HepG2 (cell line): ENCODE results near the gene TGFA. TPM values are rescaled to one million over a fixed set of nuclear protein-coding genes. Genes with fewer than 3 reads are reported as not detected.

ENCODE experiments used
- MAFK ChIP-seq, 2 experiments: IDR thresholded peaks in 1 of 2; conservative IDR thresholded peaks in 1 of 2; 2 replicates each; pipeline ENCODE4 v1.6.1; 2011; ENCODE audit warnings: improper control_type of control experiment in 2 of 2, low read length in 2 of 2
- NR0B2 ChIP-seq: sonication (generic); formaldehyde crosslinking; IDR thresholded peaks from 2 replicates; pipeline ENCODE4 v1.4.0; 2020; ENCODE audit warnings: mild to moderate bottlenecking, missing genetic modification reagents
- ONECUT2 ChIP-seq: sonication (generic); formaldehyde crosslinking; IDR thresholded peaks from 2 replicates; pipeline ENCODE4 v1.4.0; 2020; ENCODE audit warnings: missing genetic modification reagents
- SMYD3 ChIP-seq: sonication (generic); formaldehyde crosslinking; IDR thresholded peaks from 2 replicates; pipeline ENCODE4 v1.8.1; 2023; ENCODE audit warnings: mild to moderate bottlenecking, missing genetic modification reagents
- TBP ChIP-seq: sonication (generic); formaldehyde crosslinking; IDR thresholded peaks from 2 replicates; pipeline ENCODE4 v1.5.0; 2020; ENCODE audit warnings: missing genetic modification reagents
- ZNF549 ChIP-seq: sonication (generic); formaldehyde crosslinking; IDR thresholded peaks from 2 replicates; pipeline ENCODE4 v1.5.0; 2020; ENCODE audit warnings: missing genetic modification reagents
- polyA plus RNA-seq, 8 experiments: library from polyadenylated mRNA; depleted of rRNA in 3 of 8; stranded (reverse) in 7 of 8; unstranded in 1 of 8; fragments of >200 nt; fragmentation: Illumina TruSeq in 4 of 8; extraction: Trizol in 4 of 8; gene quantifications; 2 replicates each; pipeline versions ENCODE4 v1.2.1 to v1.2.3, GENCODE V29; 2011 to 2016; ENCODE audit warnings: low read depth in 4 of 8, missing spikeins in 1 of 8, mixed read lengths in 1 of 8; ENCODE audit not compliant: insufficient read depth in 1 of 8
- total RNA-seq, 5 experiments: library from RNA; depleted of rRNA; stranded (reverse); fragments of >200 nt; fragmentation: Illumina TruSeq; extraction: Trizol; gene quantifications; 2 replicates each; pipeline ENCODE4 v1.2.3, GENCODE V29; 2016; ENCODE audit warnings: low read depth in 1 of 5
- TF ChIP-seq, protein P1 (sequence below), 2 experiments: fragments of 450-650 bp in 1 of 2; sonication (generic) in 1 of 2; formaldehyde crosslinking in 1 of 2; IDR thresholded peaks; 2 replicates each; pipeline versions ENCODE4 v1.6.1 to v1.8.0; 2016 to 2022; ENCODE audit warnings: antibody characterized with exemption in 1 of 2, mild to moderate bottlenecking in 1 of 2, missing genetic modification reagents in 1 of 2
- TF ChIP-seq, protein P2 (sequence below): sonication (generic); formaldehyde crosslinking; IDR thresholded peaks from 2 replicates; pipeline ENCODE4 v1.9.0; 2021; ENCODE audit warnings: missing genetic modification reagents, borderline replicate concordance

The TGFA gene
- total and polyA plus RNA-seq, 2 of the 13 experiments (the other 11 are each of a cell fraction or from before 2014, with no cell fraction given), result 7.8 to 15.3 TPM

- TF ChIP-seq, protein P1, sequence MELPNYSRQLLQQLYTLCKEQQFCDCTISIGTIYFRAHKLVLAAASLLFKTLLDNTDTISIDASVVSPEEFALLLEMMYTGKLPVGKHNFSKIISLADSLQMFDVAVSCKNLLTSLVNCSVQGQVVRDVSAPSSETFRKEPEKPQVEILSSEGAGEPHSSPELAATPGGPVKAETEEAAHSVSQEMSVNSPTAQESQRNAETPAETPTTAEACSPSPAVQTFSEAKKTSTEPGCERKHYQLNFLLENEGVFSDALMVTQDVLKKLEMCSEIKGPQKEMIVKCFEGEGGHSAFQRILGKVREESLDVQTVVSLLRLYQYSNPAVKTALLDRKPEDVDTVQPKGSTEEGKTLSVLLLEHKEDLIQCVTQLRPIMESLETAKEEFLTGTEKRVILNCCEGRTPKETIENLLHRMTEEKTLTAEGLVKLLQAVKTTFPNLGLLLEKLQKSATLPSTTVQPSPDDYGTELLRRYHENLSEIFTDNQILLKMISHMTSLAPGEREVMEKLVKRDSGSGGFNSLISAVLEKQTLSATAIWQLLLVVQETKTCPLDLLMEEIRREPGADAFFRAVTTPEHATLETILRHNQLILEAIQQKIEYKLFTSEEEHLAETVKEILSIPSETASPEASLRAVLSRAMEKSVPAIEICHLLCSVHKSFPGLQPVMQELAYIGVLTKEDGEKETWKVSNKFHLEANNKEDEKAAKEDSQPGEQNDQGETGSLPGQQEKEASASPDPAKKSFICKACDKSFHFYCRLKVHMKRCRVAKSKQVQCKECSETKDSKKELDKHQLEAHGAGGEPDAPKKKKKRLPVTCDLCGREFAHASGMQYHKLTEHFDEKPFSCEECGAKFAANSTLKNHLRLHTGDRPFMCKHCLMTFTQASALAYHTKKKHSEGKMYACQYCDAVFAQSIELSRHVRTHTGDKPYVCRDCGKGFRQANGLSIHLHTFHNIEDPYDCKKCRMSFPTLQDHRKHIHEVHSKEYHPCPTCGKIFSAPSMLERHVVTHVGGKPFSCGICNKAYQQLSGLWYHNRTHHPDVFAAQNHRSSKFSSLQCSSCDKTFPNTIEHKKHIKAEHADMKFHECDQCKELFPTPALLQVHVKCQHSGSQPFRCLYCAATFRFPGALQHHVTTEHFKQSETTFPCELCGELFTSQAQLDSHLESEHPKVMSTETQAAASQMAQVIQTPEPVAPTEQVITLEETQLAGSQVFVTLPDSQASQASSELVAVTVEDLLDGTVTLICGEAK (IDR thresholded peaks at IDR 0.05), result no peak
- TF ChIP-seq, protein P1 (CRISPR knock-in tag; IDR thresholded peaks at IDR 0.05), result no peak
- TF ChIP-seq ZNF549 (no peak), NR0B2 (CRISPR knock-in tag) (no peak), SMYD3 (CRISPR knock-in tag) (no peak), ONECUT2 (CRISPR knock-in tag) (no peak), MAFK (conservative IDR thresholded peaks at IDR 0.05 in 1 of 2, IDR thresholded peaks at IDR 0.05 in 1 of 2; ENCODE audit: low read length in 2 of 2) (no peak), TBP (CRISPR knock-in tag) (no peak)
- TF ChIP-seq, protein P2, sequence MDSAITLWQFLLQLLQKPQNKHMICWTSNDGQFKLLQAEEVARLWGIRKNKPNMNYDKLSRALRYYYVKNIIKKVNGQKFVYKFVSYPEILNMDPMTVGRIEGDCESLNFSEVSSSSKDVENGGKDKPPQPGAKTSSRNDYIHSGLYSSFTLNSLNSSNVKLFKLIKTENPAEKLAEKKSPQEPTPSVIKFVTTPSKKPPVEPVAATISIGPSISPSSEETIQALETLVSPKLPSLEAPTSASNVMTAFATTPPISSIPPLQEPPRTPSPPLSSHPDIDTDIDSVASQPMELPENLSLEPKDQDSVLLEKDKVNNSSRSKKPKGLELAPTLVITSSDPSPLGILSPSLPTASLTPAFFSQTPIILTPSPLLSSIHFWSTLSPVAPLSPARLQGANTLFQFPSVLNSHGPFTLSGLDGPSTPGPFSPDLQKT (CRISPR knock-in tag), result no peak
These were observed 133.5 kb downstream of the TGFA start (continued) for GRCh38 chr2:70420143-70420542.
